Central memory CD8-positive, alpha-beta T cell (primary cell): ENCODE measurements around the gene UST.

Experiments
- ATAC-seq: fragments of 150-1000 bp; cut with Tn5 transposase; replicated peaks from 2 replicates; pipeline ENCODE4 v1.10.0; 2022; ENCODE audit warnings: mild to moderate bottlenecking, moderate FRiP score, moderate number of reproducible peaks; ENCODE audit not compliant: poor library complexity, severe bottlenecking; ENCODE audit errors: extremely low read depth
- DNase-seq, 2 donors: peaks; one replicate each; pipeline ENCODE4 v3.0.0; 2021; ENCODE audit warnings: low spot score in 2 of 2
- H3K27ac Mint-ChIP-seq: one replicate; pipeline ENCODE4 v1.8.0; 2022; ENCODE audit warnings: low read depth, mild to moderate bottlenecking, moderate library complexity, mixed read lengths
- H3K27me3 Mint-ChIP-seq: one replicate; pipeline ENCODE4 v1.8.0; 2022; ENCODE audit warnings: mixed read lengths
- H3K36me3 Mint-ChIP-seq: one replicate; pipeline ENCODE4 v1.8.0; 2022; ENCODE audit warnings: mild to moderate bottlenecking, moderate library complexity, mixed read lengths; ENCODE audit not compliant: insufficient read depth
- H3K4me1 Mint-ChIP-seq: one replicate; pipeline ENCODE4 v1.8.0; 2022; ENCODE audit warnings: mixed read lengths
- H3K4me3 Mint-ChIP-seq: one replicate; pipeline ENCODE4 v1.8.0; 2022; ENCODE audit warnings: mild to moderate bottlenecking, moderate library complexity, mixed read lengths
- H3K9me3 Mint-ChIP-seq: one replicate; pipeline ENCODE4 v1.8.0; 2022; ENCODE audit warnings: mixed read lengths

Gene UST

DNA sequence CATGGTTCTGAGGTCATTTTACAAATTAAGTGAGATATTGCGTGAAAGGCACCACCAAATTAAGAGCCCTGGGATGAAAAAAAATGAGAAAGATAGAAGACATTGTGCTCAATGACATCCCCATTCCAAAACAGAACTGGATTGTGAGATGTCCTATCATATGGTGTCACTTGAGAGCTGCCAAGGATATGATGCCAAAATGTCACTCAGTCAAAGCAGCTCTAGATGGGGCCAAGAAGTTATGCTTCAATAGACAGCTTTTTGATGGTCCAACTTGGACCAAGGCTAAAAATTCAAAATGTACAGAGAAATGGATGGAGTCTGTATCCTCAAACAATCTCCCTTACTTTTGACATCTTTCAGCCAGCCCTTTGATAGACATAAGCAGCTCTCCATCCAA is 180.8 kb downstream of the UST start:
- peaks cover 6% of the 10 kb centered on the region for H3K4me1 Mint-ChIP-seq
- no peak overlapping the region for H3K4me3 Mint-ChIP-seq
- DNase-seq, result no peak
- H3K9me3 Mint-ChIP-seq, result no peaks in the 10 kb centered on the region
- no peak overlapping the region for H3K27ac Mint-ChIP-seq
- H3K36me3 Mint-ChIP-seq, result no peaks in the 10 kb centered on the region
- ATAC-seq, result no peak
- no peaks in the 10 kb centered on the region for H3K27me3 Mint-ChIP-seq

- H3K36me3 Mint-ChIP-seq, result no peaks in the 10 kb centered on the region
- ATAC-seq (no peak), DNase-seq (no peak)
- H3K4me1 Mint-ChIP-seq, result peaks cover 12% of the 10 kb centered on the region
- no peaks in the 10 kb centered on the region for H3K9me3 Mint-ChIP-seq
- no peak overlapping the region for H3K27ac Mint-ChIP-seq
- H3K4me3 Mint-ChIP-seq, result no peak overlapping the region
- H3K27me3 Mint-ChIP-seq, result no peaks in the 10 kb centered on the region
Measured at GRCh38 chr6:148928811-148929210, 182.0 kb downstream of the UST start.

DNA sequence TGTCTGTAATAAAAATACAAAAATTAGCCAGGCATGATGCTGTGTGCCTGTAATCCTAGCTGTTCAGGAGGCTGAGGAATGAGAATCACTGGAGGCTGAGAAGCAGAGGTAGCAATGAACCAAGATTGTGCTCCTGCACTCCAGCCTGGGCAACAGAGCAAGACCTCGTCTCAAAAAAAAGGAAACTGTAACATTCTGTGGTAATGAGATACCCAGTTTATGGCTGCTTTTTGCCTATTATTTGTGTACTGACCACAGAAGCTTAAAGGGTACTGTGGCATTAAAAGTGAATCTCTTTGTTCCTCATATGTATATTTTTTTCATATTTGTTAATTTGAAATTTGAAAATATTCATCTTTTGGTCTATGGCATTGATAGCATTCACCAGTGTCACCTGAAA is 185.4 kb downstream of the UST start:
- Mint-ChIP-seq H3K27ac (no peak overlapping the region), H3K9me3 (no peaks in the 10 kb centered on the region)

GRCh38 chr6:148932731-148933130 is 185.9 kb downstream of the UST start:
- DNase-seq, result no peak
- no peaks in the 10 kb centered on the region for H3K36me3 Mint-ChIP-seq
- peaks cover 6% of the 10 kb centered on the region for H3K4me1 Mint-ChIP-seq
- H3K9me3 Mint-ChIP-seq, result no peaks in the 10 kb centered on the region
- no peak for ATAC-seq
- no peak overlapping the region for H3K4me3 Mint-ChIP-seq
- H3K27me3 Mint-ChIP-seq, result no peaks in the 10 kb centered on the region
- no peak overlapping the region for H3K27ac Mint-ChIP-seq

More for the DNA sequence above, 185.4 kb downstream of the UST start:
- Mint-ChIP-seq H3K4me1 (peaks cover 6% of the 10 kb centered on the region), H3K36me3 (no peaks in the 10 kb centered on the region), H3K4me3 (no peak overlapping the region), H3K27me3 (no peaks in the 10 kb centered on the region)
- ATAC-seq (no peak), DNase-seq (no peak)

DNA sequence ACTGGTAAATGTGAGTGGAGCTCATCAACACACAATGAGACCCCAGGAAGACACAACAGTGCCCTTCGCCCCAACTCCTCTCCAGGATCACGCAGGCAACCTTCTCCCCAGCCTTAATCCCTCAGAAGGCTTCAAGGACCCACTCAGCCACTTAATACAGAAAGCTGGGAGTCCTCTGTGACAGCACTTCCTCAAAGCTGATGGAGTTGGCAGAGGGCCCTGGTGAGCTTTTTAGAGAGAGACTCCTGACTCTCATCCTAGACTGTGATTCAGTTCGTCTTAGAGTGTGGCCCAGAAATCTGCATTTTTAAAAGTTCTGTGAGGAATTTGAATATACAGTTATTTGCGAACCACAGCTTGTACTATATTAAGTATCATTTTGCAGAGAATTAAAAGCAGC is 187.7 kb downstream of the UST start:
- no peak for DNase-seq

DNA sequence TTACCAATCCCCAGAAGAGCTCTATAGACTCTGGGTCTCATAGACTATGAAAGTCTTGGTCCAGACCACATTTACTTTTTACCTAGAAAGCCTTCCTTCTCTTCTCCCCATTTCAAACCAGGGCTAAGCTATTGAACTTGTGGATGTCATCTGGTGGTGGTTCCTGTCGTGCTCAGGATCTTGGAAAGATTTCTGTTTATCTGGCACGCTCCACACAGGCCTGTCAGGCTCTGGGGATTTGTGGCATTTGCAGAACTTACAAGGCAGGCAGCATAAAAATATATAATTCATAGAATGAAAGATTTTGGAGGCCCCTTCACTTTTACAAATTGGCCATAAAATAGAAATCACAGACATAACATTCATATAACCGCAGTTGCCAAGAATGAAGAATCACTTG is 188.1 kb downstream of the UST start:
- ATAC-seq (no peak), DNase-seq (no peak)
- H3K4me3 Mint-ChIP-seq, result no peak overlapping the region
- H3K9me3 Mint-ChIP-seq, result no peaks in the 10 kb centered on the region
- no peak overlapping the region for H3K27ac Mint-ChIP-seq
- H3K4me1 Mint-ChIP-seq, result peaks cover 10% of the 10 kb centered on the region
- no peaks in the 10 kb centered on the region for H3K36me3 Mint-ChIP-seq
- H3K27me3 Mint-ChIP-seq, result no peaks in the 10 kb centered on the region

More for the DNA sequence above, 187.7 kb downstream of the UST start:
- H3K36me3 Mint-ChIP-seq, result no peaks in the 10 kb centered on the region
- no peak for ATAC-seq
- H3K27me3 Mint-ChIP-seq, result no peaks in the 10 kb centered on the region
- H3K4me3 Mint-ChIP-seq, result no peak overlapping the region
- no peak overlapping the region for H3K27ac Mint-ChIP-seq
- H3K4me1 Mint-ChIP-seq, result peaks cover 10% of the 10 kb centered on the region
- no peaks in the 10 kb centered on the region for H3K9me3 Mint-ChIP-seq

DNA sequence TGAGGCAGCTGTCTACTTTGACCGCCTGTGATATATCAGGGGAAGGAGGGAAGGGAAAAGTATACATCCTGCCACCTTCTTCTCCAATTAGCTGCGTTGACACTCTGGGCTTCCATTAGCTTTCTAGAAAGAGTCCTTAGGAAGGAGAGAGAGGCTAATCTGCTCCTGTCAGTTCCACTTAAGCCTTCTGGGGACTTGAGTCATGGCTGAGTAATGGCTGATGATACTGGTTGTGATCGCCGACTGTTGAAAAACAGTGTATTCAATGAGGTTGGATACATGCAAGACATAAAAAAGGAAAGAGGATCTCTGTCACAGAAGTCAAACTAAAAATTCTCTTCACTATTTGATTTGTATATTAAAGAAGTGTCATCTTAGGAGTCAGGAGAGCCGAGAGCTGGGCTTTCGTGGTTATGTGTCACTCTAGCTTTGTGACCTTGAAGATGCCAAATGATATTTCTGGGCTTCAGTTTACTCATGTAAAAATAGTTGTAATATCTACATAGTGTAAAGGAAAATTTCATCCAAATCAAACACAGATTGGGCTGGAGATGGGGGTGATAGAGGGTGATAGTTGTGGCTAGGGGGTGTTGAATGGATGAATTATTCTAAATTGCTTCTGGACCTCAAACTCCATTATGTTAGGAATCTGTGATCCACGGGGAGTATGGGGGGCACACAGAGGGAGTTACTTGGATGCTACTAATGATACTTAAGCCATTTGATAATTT is 189.0 kb downstream of the UST start:
- H3K27me3 Mint-ChIP-seq, result no peaks in the 10 kb centered on the region
- no peaks in the 10 kb centered on the region for H3K9me3 Mint-ChIP-seq
- no peak overlapping the region for H3K27ac Mint-ChIP-seq
- DNase-seq, result no peak
- peaks cover 10% of the 10 kb centered on the region for H3K4me1 Mint-ChIP-seq
- no peaks in the 10 kb centered on the region for H3K36me3 Mint-ChIP-seq
- H3K4me3 Mint-ChIP-seq, result no peak overlapping the region
- ATAC-seq, result no peak

- Mint-ChIP-seq H3K27me3 (no peaks in the 10 kb centered on the region), H3K4me3 (no peak overlapping the region), H3K27ac (no peak overlapping the region), H3K9me3 (no peaks in the 10 kb centered on the region), H3K36me3 (peaks cover 2% of the 10 kb centered on the region), H3K4me1 (peaks cover 11% of the 10 kb centered on the region)
- ATAC-seq, result no peak
- no peak for DNase-seq
Measured at GRCh38 chr6:148943451-148943850, 196.6 kb downstream of the UST start.

DNA sequence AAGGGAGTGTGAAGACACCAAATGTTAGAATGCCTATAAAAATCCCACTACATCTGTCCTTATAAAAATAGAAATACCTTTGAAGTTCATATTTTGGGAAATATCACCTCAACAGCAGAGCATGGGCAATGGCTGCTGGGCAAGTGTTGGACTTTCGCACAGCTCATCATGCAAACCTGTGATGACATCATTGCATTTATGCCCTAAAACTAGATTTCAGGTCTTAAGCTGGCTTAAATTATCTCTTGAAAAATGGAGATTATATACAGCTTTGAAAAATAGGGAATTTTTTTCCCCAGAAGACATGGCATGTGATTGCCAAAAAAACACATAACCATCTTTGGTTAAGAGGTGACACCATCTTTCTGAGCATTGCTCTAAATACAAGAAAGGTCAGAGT is 197.8 kb downstream of the UST start:
- no peak overlapping the region for H3K27ac Mint-ChIP-seq
- H3K36me3 Mint-ChIP-seq, result peaks cover 2% of the 10 kb centered on the region
- no peaks in the 10 kb centered on the region for H3K9me3 Mint-ChIP-seq
- DNase-seq (no peak), ATAC-seq (no peak)
- peaks cover 8% of the 10 kb centered on the region for H3K4me1 Mint-ChIP-seq
- H3K4me3 Mint-ChIP-seq, result no peak overlapping the region
- no peaks in the 10 kb centered on the region for H3K27me3 Mint-ChIP-seq

DNA sequence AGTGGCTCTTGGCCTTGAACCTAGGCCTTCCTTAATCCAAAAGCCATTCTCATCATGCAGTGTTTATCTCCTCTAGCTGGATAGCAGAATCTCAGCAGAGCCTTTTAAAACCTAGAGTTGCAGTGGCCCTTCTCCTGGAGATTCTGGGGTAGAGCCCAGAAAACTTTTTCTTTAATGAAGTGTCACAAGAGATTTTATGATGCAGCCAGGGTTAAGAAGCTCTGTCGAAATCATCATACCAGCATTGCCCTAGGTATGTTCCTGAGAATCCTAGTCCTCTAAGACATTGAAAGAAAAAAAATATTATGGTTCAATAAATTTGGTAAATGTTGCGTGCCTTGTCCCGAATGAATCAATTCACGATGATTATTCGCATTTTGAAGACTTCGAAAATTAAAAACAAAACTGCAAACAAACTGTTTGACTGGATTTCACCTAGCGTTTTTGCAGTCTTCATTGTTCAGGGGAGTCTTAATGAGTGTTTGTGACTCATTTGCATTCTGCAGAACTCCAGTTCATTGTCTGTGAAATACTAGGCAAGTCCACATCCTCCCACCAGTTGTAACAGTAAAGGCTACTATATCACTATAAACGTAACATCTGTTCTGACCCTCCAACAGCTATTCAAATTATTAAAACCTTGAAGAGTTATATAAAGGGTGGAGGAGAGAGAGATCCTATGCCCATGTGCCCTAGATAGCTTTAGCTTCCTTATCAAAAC is 198.6 kb downstream of the UST start:
- ATAC-seq (no peak), DNase-seq (no peak)
- no peaks in the 10 kb centered on the region for H3K27me3 Mint-ChIP-seq
- H3K4me1 Mint-ChIP-seq, result peaks cover 8% of the 10 kb centered on the region
- H3K9me3 Mint-ChIP-seq, result no peaks in the 10 kb centered on the region
- no peak overlapping the region for H3K27ac Mint-ChIP-seq
- peaks cover 2% of the 10 kb centered on the region for H3K36me3 Mint-ChIP-seq
- no peak overlapping the region for H3K4me3 Mint-ChIP-seq

DNA sequence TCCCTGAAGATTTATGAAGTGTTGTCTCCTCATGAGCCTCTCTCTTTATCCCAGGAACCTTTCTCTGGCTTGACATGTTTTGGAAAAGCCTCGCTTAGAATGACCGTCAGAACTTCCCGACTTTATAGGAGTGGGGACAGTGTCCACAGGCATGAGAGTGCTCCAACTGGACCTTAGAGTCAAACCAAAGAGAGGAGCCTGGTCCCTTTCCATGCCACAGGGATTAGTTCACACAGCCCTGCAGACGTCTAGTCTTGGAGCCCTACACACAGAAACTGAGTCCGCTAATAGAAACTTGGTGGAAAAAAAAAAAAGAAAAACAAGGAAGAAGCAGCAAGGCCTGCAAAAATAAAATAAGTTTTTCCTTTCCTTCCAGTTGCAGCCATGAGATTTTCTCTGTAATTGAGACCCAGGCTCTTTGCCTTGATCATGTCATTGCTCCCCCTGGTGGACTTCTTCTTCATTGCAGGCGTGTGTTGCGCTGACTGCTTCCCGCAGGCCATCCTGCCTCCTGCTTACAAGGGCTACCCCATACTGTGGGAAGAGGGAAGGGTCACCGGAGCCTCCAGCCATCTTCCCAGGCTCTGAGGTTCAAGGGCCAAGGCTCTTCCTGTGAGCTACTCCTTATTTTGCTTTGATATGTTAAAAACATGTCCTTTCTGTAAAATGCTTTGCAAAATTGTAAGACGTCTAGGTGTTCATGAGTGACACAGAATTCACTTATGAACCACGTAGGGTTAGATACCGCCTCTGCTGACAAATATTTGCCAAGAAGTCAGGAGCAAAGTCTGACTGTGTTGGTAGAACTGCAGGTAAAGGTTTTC is 201.0 kb downstream of the UST start:
- Mint-ChIP-seq H3K9me3 (no peaks in the 10 kb centered on the region), H3K4me1 (peaks cover 13% of the 10 kb centered on the region), H3K4me3 (no peak overlapping the region), H3K27ac (no peak overlapping the region), H3K36me3 (peaks cover 1% of the 10 kb centered on the region), H3K27me3 (no peaks in the 10 kb centered on the region)
- ATAC-seq (peak; percentile 43), DNase-seq (peak; percentile 71 to 74)

DNA sequence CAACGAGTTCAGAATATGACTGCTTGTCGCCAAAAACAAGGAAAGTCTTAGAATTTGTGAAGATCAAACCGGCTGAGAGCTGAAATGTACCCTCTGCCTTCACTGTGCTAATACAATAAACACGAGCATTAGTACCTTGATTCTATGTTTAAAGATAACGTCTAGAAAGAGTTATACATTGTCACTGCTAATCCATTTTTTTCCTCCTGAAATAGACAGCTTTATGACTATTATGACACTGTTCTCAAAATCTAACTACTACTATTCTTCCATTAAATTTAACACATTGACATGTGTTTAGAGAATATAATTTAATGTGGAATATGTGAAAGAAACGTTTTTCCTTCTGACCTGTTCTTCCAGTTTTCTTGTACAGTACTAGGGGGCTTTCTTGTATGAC is 204.8 kb downstream of the UST start:
- DNase-seq, result no peak
- Mint-ChIP-seq H3K27me3 (no peaks in the 10 kb centered on the region), H3K36me3 (peaks cover 4% of the 10 kb centered on the region), H3K9me3 (no peaks in the 10 kb centered on the region), H3K27ac (no peak overlapping the region), H3K4me1 (peaks cover 13% of the 10 kb centered on the region), H3K4me3 (no peak overlapping the region)
- no peak for ATAC-seq
